ENCODE measurements around the gene GALNT2.

Gene GALNT2

GRCh38 chr1:230285351-230285750 is 218.3 kb downstream of the GALNT2 start:
- no peak for DNase-seq

GRCh38 chr1:230286166-230286889 is 219.3 kb downstream of the GALNT2 start:
- no peak for DNase-seq

GRCh38 chr1:230286890-230287269 is 219.8 kb downstream of the GALNT2 start:
- no peak for DNase-seq

GRCh38 chr1:230287674-230288315 is 220.8 kb downstream of the GALNT2 start:
- DNase-seq: no peak

- DNase-seq: no peak
These were observed 221.8 kb downstream of the GALNT2 start for GRCh38 chr1:230288641-230289349.

- DNase-seq: no peak
These were observed 222.3 kb downstream of the GALNT2 start for GRCh38 chr1:230289350-230289644.

GRCh38 chr1:230291731-230292620 is 224.9 kb downstream of the GALNT2 start:
- no peak for DNase-seq

- DNase-seq: no peak
These were observed 225.8 kb downstream of the GALNT2 start for GRCh38 chr1:230292689-230293389.

GRCh38 chr1:230293390-230293700 is 226.3 kb downstream of the GALNT2 start:
- DNase-seq: no peak

GRCh38 chr1:230295367-230295766 is 228.3 kb downstream of the GALNT2 start:
- no peak for DNase-seq

GRCh38 chr1:230299191-230300006 is 232.4 kb downstream of the GALNT2 start:
- DNase-seq: no peak

GRCh38 chr1:230300322-230301301 is 233.6 kb downstream of the GALNT2 start:
- DNase-seq: no peak

- DNase-seq: no peak
These were observed 234.3 kb downstream of the GALNT2 start for GRCh38 chr1:230301322-230301721.

GRCh38 chr1:230301822-230302221 is 234.8 kb downstream of the GALNT2 start:
- DNase-seq: no peak

GRCh38 chr1:230303069-230303468 is 236.0 kb downstream of the GALNT2 start:
- no peak for DNase-seq

GRCh38 chr1:230303822-230304221 is 236.8 kb downstream of the GALNT2 start:
- DNase-seq: no peak

- peak in 1 of 5 experiments; percentile 68 for DNase-seq
These were observed 239.1 kb downstream of the GALNT2 start for GRCh38 chr1:230306169-230306568.

- DNase-seq: no peak
These were observed 240.2 kb downstream of the GALNT2 start for GRCh38 chr1:230307213-230307612.

GRCh38 chr1:230308039-230308438 is 241.0 kb downstream of the GALNT2 start:
- no peak for DNase-seq

GRCh38 chr1:230308821-230309220 is 241.8 kb downstream of the GALNT2 start:
- DNase-seq: no peak
